GM21360 (cell line): Measurements from ENCODE around the gene HOXA9.
A peak's percentile ranks its signal among the peaks of the same experiment; 100 is the strongest.

Source experiments
- ATAC-seq: cut with Tn5 transposase; IDR thresholded peaks from one replicate; pipeline ENCODE4 v1.9.1; 2021; ENCODE audit warnings: mild to moderate bottlenecking, moderate library complexity; ENCODE audit not compliant: unreplicated experiment

Gene HOXA9

GRCh38 chr7:27166531-27167505 is 1.5 kb upstream of the HOXA9 start:
- ATAC-seq, result no peak

- ATAC-seq, result no peak
Measured at GRCh38 chr7:27165996-27166530, 726 bp upstream of the HOXA9 start.

GRCh38 chr7:27164367-27165088 is 809 bp downstream of the HOXA9 start:
- ATAC-seq, result no peak

- ATAC-seq, result no peak
Measured at GRCh38 chr7:27164045-27164366, 1.3 kb downstream of the HOXA9 start.

GRCh38 chr7:27163288-27164044 is 1.9 kb downstream of the HOXA9 start:
- no peak for ATAC-seq

GRCh38 chr7:27162561-27163287 is 2.6 kb downstream of the HOXA9 start:
- no peak for ATAC-seq

- ATAC-seq, result no peak
Measured at GRCh38 chr7:27161721-27162560, 3.4 kb downstream of the HOXA9 start.

GRCh38 chr7:27161214-27161720 is 4.1 kb downstream of the HOXA9 start:
- ATAC-seq, result no peak

GRCh38 chr7:27160546-27161213 is 4.7 kb downstream of the HOXA9 start:
- ATAC-seq, result peak; percentile 49

- no peak for ATAC-seq
Measured at GRCh38 chr7:27160145-27160545, 5.2 kb downstream of the HOXA9 start.

- ATAC-seq, result no peak
Measured at GRCh38 chr7:27159266-27160144, 5.8 kb downstream of the HOXA9 start.

- no peak for ATAC-seq
Measured at GRCh38 chr7:27158436-27159265, 6.7 kb downstream of the HOXA9 start.

GRCh38 chr7:27157702-27158431 is 7.5 kb downstream of the HOXA9 start:
- ATAC-seq, result no peak

- no peak for ATAC-seq
Measured at GRCh38 chr7:27156916-27157701, 8.2 kb downstream of the HOXA9 start.

- ATAC-seq, result no peak
Measured at GRCh38 chr7:27156508-27156898, 8.8 kb downstream of the HOXA9 start, which contains the start of gene HOXA7. Gene HOXA7 (minus strand): TSS chr7:27156675. CDS start chr7:27156545, 130 bp downstream.
